ENCODE results near the gene GPR176.

DNA sequence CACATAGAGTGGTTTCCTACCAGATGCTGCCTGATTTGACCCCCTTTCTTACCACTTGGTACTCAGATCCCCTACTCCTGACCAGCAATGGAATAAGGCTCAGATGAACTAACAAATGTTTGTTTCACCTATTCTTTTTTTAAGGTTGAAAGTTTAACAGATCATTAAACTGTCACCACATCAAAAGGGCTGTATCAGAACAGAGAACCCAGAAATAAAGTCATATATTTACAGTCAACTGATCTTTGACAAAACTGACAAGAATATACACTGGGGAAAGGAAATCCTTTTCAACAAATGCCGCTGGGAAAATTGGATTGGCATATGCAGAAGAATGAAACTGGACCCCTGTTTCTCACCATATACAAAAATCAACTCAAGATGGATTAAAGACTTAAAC, 56.0 kb downstream of the GPR176 start:
- TF ChIP-seq CTCF (IDR thresholded peaks at IDR 0.05; ENCODE audit: insufficient read depth, low read depth, low read length) (no peak), EZH2 (IDR thresholded peaks at IDR 0.05; ENCODE audit: insufficient read depth, low read length) (no peak)

Measured in astrocyte (in vitro differentiated cells and primary cell).